ENCODE results near the gene TMEM218. TPM values are rescaled to one million over a fixed set of nuclear protein-coding genes. Genes with fewer than 3 reads are reported as not detected.
A peak's percentile ranks its signal among the peaks of the same experiment; 100 is the strongest.

TMEM218 gene
- total and polyA plus RNA-seq, 2 of the 8 experiments (the other 6 are each of a cell fraction or from before 2014, with no cell fraction given): 17.0 to 33.5 TPM

- TF ChIP-seq RAD21 (IDR thresholded peaks at IDR 0.05 in 1 of 2, conservative IDR thresholded peaks at IDR 0.05 in 1 of 2; ENCODE audit: low read depth in 2 of 2, low read length in 2 of 2) (peak; percentile 83 to 88), SP1 (IDR thresholded peaks at IDR 0.05; ENCODE audit: low read depth, low read length) (peak; percentile 39; the same call in 1 of the 2 replicates), KDM4A (IDR thresholded peaks at IDR 0.05; ENCODE audit: low read depth, low read length, severe bottlenecking) (no peak), SIN3A (conservative IDR thresholded peaks at IDR 0.05 in 1 of 2, IDR thresholded peaks at IDR 0.05 in 1 of 2; ENCODE audit: low read depth in 1 of 2, low read length in 2 of 2) (peak; percentile 40 to 55; a peak in 2 of 4 replicates), MAFK (IDR thresholded peaks at IDR 0.05; ENCODE audit: low read depth, low read length) (peak; percentile 32; the same call in 1 of the 2 replicates), CTCF (IDR thresholded peaks at IDR 0.05; ENCODE audit: control extremely low read depth in 1 of 3, insufficient read depth in 1 of 3, low read depth in 1 of 3, low read length in 3 of 3) (peak; percentile 87 to 95 (median 89))
These were observed 30.5 kb upstream of the TMEM218 start (continued) for GRCh38 chr11:125141686-125142535.
